NOMO-1 treated with DMSO at 0.1 percent for 48 hours (cell line): ENCODE results near the gene ALDH9A1.
"Not testable (repeated sequence)": the region's sequence is repeated elsewhere in the genome, so short reads cannot be mapped to it uniquely, and the experiment has no call there.

Experiments used
- DNase-seq: peaks from one replicate; lab custom pipeline; 2025; ENCODE audit not compliant: unreplicated experiment; lab: John Stamatoyannopoulos, UW

Gene ALDH9A1

GRCh38 chr1:165688046-165688445, 10.3 kb downstream of the ALDH9A1 start:
- DNase-seq = no peak

GRCh38 chr1:165686971-165687433, 11.4 kb downstream of the ALDH9A1 start:
- no peak for DNase-seq

- DNase-seq = no peak
Observed at GRCh38 chr1:165686121-165686970, 12.0 kb downstream of the ALDH9A1 start.

- DNase-seq = no peak
Observed at GRCh38 chr1:165683848-165684485, 14.4 kb downstream of the ALDH9A1 start.

GRCh38 chr1:165680773-165681172, 17.6 kb downstream of the ALDH9A1 start:
- not testable (repeated sequence) for DNase-seq

- DNase-seq = no peak
Observed at GRCh38 chr1:165680303-165680702, 18.1 kb downstream of the ALDH9A1 start.

- DNase-seq = no peak
Observed at GRCh38 chr1:165679282-165680036, 18.9 kb downstream of the ALDH9A1 start.

GRCh38 chr1:165678509-165678908, 19.9 kb downstream of the ALDH9A1 start:
- no peak for DNase-seq

- no peak for DNase-seq
Observed at GRCh38 chr1:165675794-165676193, 22.6 kb downstream of the ALDH9A1 start.

- DNase-seq = no peak
Observed at GRCh38 chr1:165674599-165674998, 23.8 kb downstream of the ALDH9A1 start.

- DNase-seq = peak; percentile 20
Observed at GRCh38 chr1:165671526-165671925, 26.8 kb downstream of the ALDH9A1 start.

- no peak for DNase-seq
Observed at GRCh38 chr1:165668184-165668583, 30.2 kb downstream of the ALDH9A1 start.

GRCh38 chr1:165666152-165666825, 32.1 kb downstream of the ALDH9A1 start:
- DNase-seq = peak; percentile 77

GRCh38 chr1:165662186-165662585, 36.2 kb downstream of the ALDH9A1 start:
- no peak for DNase-seq

GRCh38 chr1:165661703-165662102, 36.7 kb downstream of the ALDH9A1 start:
- DNase-seq = no peak

GRCh38 chr1:165659581-165659895, 38.8 kb downstream of the ALDH9A1 start:
- no peak for DNase-seq

GRCh38 chr1:165658766-165659580, 39.4 kb downstream of the ALDH9A1 start:
- DNase-seq = not testable (repeated sequence)

GRCh38 chr1:165650981-165651625, 47.3 kb downstream of the ALDH9A1 start:
- DNase-seq = no peak

GRCh38 chr1:165648919-165649572, 49.3 kb downstream of the ALDH9A1 start:
- no peak for DNase-seq
